Measurements from ENCODE around the gene MFSD12. TPM values are rescaled to one million over a fixed set of nuclear protein-coding genes. Genes with fewer than 3 reads are reported as not detected.

MFSD12 gene
- polyA plus RNA-seq, 4 donors = 44.5 to 76.8 (median 61.8) TPM

Other genes with a start within 250 kb of the MFSD12 start
- gene NFIC, start 191.0 kb downstream of the MFSD12 start, polyA plus RNA-seq (ENCODE audit: insufficient read length in 4 of 4) = 10 to 100 TPM; 18.7 to 37.9 (median 26.0) TPM
- 100 to 1,000 TPM; 454 to 598 (median 485) TPM for gene SMIM24, start 77.1 kb downstream of the MFSD12 start, polyA plus RNA-seq (ENCODE audit: insufficient read length in 4 of 4)
- under 1 TPM in 2 of 4 donors, not detected in 2; 0.28 to 0.95 TPM for gene SMIM44, start 74.1 kb downstream of the MFSD12 start, polyA plus RNA-seq (ENCODE audit: insufficient read length in 4 of 4)
- gene DOHH, start 56.9 kb downstream of the MFSD12 start, polyA plus RNA-seq (ENCODE audit: insufficient read length in 4 of 4) = 10 to 100 TPM in 2 of 4 donors, 1 to 10 TPM in 2; 6.2 to 11.6 (median 10.1) TPM
- gene FZR1, start 51.3 kb downstream of the MFSD12 start, polyA plus RNA-seq (ENCODE audit: insufficient read length in 4 of 4) = 10 to 100 TPM; 45.1 to 72.5 (median 59.0) TPM
- gene TEKTIP1, start 18.4 kb downstream of the MFSD12 start, polyA plus RNA-seq (ENCODE audit: insufficient read length in 4 of 4) = 1 to 10 TPM; 3.1 to 9.0 (median 7.0) TPM
- gene HMG20B, start 15.4 kb upstream of the MFSD12 start, polyA plus RNA-seq (ENCODE audit: insufficient read length in 4 of 4) = 100 to 1,000 TPM in 1 of 4 donors, 10 to 100 TPM in 3; 67.9 to 111 (median 91.2) TPM
- gene GIPC3, start 27.9 kb upstream of the MFSD12 start, polyA plus RNA-seq (ENCODE audit: insufficient read length in 4 of 4) = 1 to 10 TPM; 2.3 to 3.3 (median 2.8) TPM
- 1 to 10 TPM; 2.3 to 3.8 (median 3.1) TPM for gene TBXA2R, start 49.3 kb upstream of the MFSD12 start, polyA plus RNA-seq (ENCODE audit: insufficient read length in 4 of 4)
- gene CACTIN, start 69.2 kb upstream of the MFSD12 start, polyA plus RNA-seq (ENCODE audit: insufficient read length in 4 of 4) = 10 to 100 TPM; 18.6 to 35.0 (median 29.3) TPM
- gene PIP5K1C, start 142.9 kb upstream of the MFSD12 start, polyA plus RNA-seq (ENCODE audit: insufficient read length in 4 of 4) = 10 to 100 TPM; 18.3 to 37.0 (median 28.8) TPM
- 10 to 100 TPM in 3 of 4 donors, 1 to 10 TPM in 1; 8.6 to 16.0 (median 11.3) TPM for gene TJP3, start 150.8 kb upstream of the MFSD12 start, polyA plus RNA-seq (ENCODE audit: insufficient read length in 4 of 4)
- gene APBA3, start 204.1 kb upstream of the MFSD12 start, polyA plus RNA-seq (ENCODE audit: insufficient read length in 4 of 4) = 10 to 100 TPM; 12.8 to 25.4 (median 19.9) TPM
- gene MRPL54, start 205.1 kb upstream of the MFSD12 start, polyA plus RNA-seq (ENCODE audit: insufficient read length in 4 of 4) = 10 to 100 TPM; 30.6 to 58.9 (median 37.0) TPM
- gene RAX2, start 214.6 kb upstream of the MFSD12 start, polyA plus RNA-seq (ENCODE audit: insufficient read length in 4 of 4) = under 1 TPM in 1 of 4 donors, not detected in 3; 0.06 TPM
- gene MATK, start 228.8 kb upstream of the MFSD12 start, polyA plus RNA-seq (ENCODE audit: insufficient read length in 4 of 4) = 1 to 10 TPM in 3 of 4 donors, under 1 TPM in 1; 0.96 to 2.1 (median 1.8) TPM

All from left renal cortex interstitium (tissue), 4 donors.